Renal cortical epithelial cell (primary cell): ENCODE data around the gene DBN1. TPM values are rescaled to one million over a fixed set of nuclear protein-coding genes. Genes with fewer than 3 reads are reported as not detected.

ENCODE experiments used
- DNase-seq: peaks from one replicate; pipeline ENCODE4 v3.0.0-alpha.2; 2011; ENCODE audit warnings: low read depth
- total RNA-seq: library from RNA; depleted of rRNA; stranded (reverse); fragments of >200 nt; gene quantifications from 2 replicates; pipeline ENCODE4 v1.2.3, GENCODE V29; 2014

DBN1 gene
- total RNA-seq, 1 donor from 2014 or later, result 241 TPM

DNA sequence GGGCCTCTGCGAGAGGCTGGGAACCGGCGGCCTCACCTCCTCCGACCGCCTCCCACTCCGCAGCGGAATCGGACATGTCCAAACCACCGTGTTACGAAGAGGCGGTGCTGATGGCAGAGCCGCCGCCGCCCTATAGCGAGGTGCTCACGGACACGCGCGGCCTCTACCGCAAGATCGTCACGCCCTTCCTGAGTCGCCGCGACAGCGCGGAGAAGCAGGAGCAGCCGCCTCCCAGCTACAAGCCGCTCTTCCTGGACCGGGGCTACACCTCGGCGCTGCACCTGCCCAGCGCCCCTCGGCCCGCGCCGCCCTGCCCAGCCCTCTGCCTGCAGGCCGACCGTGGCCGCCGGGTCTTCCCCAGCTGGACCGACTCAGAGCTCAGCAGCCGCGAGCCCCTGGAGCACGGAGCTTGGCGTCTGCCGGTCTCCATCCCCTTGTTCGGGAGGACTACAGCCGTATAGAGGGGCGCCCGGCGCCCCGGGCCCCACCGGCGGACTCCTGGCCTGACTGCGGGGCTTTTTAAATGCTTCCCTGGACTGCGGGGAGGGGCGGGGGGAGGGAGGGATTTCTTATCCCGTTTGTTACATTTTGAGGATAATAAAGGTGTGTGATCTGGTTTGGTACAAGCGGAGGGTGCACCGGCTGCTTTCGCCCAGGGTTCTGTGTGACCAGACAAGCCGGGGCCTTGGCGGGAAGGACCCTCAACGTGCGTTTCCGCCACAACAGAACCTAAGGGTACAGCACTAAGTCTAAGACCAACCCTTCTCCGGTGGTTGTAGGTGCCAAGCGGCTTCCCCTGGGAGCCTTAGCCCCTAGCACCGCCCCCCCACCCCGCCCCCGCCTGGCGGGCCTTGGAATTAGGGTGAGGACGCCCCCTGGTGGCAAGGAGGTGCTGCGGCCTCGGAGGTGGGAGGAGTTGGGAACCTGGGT lies 17.5 kb downstream of the DBN1 start:
- peak; percentile 71 for DNase-seq

DNA sequence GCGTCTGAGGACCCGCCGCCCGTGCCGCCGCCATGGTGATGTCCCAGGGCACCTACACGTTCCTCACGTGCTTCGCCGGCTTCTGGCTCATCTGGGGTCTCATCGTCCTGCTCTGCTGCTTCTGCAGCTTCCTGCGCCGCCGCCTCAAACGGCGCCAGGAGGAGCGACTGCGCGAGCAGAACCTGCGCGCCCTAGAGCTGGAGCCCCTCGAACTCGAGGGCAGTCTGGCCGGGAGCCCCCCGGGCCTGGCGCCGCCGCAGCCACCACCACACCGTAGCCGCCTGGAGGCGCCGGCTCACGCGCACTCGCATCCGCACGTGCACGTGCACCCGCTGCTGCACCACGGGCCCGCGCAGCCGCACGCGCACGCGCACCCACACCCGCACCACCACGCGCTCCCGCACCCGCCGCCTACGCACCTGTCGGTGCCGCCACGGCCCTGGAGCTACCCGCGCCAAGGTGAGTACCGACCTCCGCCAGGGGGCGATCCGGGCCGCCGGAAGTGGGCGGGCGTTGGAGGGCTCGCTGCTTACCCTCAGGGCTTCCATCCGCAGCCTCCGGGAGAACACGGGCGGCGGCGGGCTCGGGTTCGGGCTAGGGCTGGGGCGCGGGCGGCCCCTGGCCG lies 18.3 kb downstream of the DBN1 start:
- DNase-seq, result peak; percentile 30

DNA sequence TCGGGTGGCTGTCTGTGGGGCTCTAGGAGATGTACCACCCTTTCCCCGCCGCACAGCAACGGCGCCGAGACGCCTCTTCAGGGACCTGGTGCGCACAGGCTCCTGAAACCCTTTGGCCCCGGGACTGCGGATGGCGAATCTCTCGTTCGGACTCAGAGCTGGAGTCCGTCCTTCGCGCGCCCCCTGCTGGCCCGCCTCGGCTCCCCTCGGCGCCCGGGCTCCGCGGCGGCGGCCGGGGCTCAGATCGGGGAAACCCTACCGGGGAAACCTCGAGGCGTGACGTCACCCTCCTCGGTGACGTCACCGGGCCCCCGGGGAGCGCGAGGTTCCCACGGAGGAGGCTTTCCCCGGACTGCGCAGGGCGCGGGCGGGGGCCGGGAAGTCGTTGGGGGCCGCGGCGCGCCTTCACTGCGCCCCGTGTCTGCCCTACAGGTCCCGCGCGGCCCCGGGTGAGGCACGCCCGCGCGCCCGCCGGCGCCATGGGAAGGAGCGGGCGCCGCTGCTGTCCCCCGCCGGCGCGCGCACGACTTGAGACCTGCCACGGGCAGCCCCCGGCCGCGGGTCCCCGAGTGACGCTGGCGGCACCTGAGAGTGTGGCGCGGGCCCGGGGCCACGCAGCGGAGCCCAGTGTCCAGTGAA lies 18.9 kb downstream of the DBN1 start:
- DNase-seq, result peak; percentile 60

DNA sequence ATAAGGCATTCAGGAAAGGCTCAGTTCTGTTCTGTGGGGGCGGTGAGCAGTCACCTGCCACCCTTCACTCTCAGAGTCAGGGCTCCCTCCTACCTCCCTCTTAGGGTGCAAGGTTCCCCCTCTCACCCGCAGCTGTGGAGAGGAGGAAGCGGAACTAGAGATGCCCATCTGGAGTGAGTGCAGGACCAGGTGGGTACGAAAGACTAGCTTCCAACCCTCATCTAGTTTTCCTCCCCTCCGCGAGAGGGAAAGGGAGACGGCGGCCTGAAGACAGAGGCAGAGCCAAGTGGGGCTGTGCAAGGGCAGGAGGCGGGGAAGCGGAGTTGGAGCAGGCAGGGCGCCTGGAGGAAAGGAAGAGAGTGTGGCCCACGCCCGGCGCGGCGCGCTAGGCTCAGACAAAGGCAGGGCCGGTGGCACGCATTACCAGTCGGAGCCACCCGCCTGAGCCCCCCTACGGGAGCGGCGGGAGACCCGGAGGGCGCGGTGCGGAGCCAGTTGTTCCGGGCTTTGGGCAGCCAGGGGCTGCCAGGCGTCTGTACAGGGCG lies 19.5 kb downstream of the DBN1 start:
- no peak for DNase-seq

DNA sequence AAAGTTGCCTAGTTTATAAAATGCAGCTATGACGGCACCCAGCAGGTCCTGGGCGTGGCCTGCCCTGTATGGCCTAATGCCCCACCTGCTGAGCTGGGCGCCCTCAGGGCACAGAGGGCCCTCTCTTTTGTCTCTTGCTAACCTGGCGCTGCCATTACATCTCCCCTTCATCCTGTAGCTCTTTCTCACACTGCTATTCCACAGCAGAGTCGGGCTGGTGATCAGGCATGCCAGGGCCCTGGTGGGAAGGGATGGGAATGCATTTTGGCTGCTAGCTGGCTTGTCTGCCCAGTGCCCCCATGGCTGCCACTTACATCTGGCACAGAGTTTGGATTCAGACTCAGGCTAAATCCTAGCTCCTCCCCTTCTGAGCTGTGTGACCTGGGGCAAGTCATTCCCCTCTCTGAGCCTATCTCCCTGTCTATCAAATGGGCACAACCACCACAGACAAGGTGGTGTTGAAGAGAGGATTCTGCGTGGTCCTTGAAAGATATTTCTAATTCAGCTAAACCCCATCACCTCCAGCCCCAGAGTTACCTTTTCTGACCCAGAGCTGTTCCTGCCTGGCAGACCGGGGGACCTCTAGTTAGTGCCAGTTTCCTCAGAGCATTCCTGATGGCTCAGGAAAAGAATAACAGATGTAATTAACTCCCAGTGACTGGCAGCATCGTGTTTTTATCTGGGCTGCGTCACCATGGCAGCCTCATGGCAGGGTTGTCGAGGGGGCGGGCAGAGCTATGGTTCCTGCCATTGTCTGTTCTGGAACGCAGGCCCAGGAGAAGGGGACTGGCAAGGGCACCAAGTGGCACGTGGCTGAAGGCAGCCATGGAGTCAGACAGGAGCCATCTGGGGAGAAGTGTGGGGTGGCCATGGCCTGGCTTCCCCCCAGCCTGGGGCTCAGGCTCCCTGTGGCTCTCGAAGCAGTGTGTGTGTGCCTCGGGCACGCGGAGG lies 20.5 kb downstream of the DBN1 start:
- DNase-seq, result no peak

DNA sequence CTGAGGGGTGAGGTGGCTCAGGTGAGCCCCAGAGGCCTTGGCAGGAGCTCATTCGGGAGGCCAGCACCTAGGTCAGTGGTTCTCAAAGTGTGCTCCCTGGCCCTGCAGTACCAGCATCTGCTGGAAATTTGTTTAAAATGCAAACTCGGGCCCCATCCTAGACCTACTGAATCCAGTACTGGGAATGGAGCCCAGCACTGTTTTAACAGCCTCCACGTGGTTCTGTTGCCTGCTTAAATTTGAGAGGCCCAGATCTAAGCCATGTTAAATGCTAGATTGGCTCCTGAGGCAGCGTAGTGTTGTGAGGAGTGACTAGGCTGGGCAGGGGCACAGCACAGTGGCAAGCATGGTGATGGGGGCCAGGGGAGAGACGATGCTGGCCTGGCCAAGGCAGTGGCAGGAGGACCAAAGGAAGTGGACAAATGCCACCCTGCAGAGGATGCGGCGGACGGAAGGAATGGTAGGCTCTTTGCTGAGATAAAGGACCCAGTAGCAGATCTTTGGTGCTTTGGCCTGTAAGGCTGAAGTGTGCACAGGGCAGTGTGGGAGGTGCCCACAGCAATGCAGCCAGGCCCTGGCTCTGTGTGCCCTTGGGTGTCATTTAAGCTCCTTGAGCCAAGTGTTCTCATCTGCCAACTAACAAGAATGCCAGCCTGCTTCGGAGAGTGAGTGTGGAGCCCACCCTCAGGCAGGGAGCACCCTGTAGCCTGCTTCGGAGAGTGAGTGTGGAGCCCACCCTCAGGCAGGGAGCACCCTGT lies 22.6 kb downstream of the DBN1 start:
- DNase-seq, result no peak

DNA sequence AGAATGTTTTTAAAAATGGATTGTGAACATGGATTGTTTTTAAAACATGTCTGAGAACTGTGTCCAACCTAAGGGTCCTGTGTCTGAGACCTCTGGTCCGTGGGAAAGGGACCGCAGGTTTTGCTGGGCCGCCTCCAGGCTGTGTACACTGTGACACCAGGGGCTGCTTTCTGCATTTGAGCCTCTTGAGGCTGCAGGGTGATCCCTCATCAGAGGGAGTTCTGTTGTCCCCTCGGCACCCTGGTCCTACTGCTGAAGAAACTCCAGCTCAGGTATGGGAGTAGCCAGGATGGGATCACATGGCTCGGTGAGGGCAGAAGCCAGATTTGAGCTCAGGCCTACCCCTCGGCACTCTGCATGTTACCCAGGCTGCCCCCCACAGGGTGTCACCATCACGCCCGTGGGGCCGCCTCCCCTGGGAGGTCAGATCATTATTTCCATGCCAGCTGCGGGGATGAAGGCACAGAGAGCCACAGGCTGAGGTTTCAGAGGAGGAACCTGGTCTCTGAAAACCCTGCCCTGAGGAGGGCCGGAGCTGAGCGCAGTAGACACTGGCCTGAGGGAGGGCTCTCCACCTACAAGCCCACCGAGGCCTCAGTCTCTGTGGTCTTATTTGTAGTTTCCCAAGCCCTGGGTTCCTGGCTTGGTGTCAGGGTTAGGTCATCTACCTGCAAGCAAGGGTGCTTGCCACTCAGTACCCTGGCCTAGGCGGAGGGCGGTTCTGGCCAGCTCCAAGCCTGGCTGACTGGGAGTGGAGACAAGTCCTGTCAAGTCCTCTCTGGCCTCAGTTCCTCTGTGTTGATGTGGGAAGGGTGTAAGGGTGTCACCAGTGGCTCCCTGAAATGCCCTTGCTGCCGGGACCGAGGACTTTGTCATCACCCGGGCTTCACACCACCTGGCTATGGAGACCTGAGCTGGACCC lies 24.0 kb downstream of the DBN1 start:
- DNase-seq, result no peak

DNA sequence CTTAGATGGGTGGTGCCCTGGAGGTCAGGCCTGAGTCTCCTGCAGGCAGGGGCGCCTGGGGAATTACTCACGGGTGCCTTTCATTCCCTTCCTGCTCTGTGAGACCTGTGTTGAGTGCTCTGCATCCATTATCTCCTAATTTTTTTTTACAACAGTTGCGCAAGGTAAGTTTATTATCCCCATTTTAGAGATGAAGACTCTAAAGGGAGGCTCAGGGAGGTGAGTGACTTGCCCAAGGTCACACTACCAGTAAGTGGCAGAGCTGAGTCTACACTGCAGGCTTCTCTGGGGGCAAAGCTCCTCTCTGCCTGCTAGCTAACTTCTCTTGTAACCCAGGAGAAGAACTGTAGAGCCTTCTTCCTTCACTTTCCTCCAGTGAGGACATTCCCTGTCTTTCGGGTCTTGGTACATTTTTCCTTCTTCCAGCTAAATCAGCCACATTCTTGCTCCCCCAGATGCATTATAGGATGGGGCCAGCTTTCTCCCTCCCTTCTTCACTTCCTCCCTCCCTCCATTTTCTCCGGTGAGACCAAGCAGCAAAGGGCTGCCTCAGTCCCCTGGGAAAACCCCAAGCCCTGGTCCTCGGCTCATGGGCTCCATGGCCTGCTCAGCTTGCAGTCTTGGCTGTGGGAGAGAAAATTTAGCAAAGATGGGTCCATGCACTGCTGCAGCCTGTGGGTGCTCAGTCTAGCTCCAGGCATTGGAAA lies 25.0 kb downstream of the DBN1 start:
- DNase-seq, result no peak

DNA sequence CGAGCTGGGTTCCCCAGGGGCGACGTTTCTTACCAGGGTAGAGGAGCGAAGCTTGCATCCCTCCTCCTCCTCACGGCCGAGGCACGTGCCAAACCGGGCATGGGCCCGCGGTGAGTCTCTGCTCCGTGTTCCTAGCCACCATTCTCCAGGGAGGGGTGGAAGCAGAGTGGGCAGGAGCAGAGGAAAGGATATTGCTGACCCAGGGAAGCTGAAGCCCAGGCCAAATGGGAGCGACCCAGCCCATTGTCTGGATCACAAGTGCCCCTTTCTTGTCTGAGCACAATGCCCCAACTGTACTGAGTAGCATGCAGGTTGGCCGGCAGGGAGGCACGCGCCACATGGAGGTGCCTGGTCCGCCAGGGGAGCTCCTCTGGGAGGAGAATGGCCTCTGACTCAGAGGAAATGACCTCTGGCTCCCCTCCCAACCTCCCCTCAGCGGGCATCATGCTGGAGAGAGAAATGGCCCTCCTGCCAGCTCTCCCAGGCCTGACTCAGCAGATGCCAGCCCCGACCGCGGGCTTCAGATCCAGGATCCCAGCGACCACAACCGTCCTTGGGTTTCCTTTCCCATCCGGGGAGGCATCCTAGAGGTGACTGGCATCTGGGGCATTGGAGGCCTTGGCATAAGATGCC lies 25.7 kb downstream of the DBN1 start:
- peak; percentile 94 for DNase-seq

DNA sequence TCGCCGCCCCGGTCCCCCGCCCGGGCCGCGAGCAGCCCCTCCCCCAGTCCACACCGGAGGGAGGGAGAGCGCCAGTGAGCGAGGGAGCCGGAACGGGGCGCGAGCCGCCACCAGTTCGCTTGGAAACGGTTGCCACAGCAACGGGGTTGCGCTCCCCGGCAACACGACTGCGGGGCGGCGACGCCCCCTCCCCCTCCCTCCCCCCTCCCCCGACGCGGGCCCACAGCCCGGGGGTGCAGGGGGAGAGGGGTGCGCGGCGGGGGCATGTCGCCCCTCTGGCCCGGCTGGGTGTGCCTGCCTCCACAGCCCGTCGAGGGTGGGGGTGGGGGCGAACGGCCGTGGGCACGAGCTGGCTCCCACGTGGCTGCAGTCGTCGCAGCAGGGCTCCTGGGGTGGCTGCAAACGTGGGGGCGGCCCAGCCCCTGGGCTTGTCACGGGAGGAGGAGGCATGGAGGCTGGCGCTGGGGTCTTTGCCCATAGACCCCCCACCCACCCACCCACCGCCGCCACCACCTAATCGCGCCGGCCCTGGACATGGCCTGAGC lies 26.3 kb downstream of the DBN1 start:
- DNase-seq, result no peak

DNA sequence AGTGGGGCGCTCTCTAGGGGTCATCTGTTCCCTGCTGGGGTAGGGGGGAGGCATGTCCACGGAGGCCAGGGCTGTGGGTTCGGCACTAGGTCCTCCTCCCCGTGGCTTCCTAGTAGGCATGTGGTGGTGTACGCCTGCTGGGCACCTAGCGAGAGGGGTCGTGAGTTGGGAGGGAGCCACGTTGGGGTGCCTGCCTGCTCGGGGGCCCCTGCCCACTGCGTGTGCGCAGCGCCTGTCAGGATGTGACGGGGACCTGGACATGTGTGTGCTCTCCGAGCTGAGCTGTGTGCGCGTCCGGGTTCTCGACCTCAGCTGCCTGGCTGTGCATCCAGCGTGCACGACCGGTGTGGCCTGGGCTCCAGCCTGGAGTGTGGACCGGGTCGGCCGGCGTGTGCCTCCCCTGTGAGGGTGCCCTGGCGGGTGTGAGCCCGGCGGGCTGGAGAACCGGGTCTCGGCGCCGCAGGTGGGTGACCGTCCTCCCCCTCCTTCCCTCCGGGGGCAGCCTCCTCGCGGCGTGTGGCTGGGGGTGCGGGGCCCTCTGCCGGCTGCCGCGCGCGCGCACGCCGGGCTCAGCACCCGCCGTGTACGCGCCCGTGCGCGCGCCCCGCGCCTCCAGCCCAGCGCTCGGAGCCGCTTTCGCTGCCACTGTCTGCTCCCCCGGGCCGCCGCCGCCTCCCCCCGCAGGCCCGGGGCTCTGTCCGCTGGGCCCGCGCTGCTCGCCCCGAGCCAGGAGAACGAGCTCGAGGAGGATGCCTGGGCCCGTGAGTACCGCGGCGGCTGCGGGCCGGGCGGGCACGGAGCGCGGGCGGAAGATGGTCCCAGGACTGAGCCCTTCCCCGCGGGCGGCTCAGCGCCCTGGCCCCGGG lies 27.0 kb downstream of the DBN1 start, which contains the start of gene PRR7:
TSS of gene PRR7 (plus strand) at position 615 of the 866 bp plus-strand sequence. CDS start 8,254 bp downstream, outside the sequence.
- DNase-seq, result no peak

DNA sequence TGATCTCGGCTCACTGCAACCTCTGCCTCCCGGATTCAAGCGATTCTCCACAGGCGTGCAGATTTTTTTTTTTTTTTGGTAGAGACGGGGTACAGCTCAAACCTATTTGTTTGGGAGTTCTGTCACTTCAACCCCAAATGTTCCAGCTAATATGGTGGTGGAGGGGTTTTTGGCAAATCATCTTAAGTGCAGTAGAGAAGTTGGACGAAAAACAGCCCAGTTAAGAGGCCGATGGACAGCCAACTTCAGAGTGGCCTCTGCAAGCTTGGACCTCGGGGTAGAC lies 27.6 kb downstream of the DBN1 start:
- no peak for DNase-seq

DNA sequence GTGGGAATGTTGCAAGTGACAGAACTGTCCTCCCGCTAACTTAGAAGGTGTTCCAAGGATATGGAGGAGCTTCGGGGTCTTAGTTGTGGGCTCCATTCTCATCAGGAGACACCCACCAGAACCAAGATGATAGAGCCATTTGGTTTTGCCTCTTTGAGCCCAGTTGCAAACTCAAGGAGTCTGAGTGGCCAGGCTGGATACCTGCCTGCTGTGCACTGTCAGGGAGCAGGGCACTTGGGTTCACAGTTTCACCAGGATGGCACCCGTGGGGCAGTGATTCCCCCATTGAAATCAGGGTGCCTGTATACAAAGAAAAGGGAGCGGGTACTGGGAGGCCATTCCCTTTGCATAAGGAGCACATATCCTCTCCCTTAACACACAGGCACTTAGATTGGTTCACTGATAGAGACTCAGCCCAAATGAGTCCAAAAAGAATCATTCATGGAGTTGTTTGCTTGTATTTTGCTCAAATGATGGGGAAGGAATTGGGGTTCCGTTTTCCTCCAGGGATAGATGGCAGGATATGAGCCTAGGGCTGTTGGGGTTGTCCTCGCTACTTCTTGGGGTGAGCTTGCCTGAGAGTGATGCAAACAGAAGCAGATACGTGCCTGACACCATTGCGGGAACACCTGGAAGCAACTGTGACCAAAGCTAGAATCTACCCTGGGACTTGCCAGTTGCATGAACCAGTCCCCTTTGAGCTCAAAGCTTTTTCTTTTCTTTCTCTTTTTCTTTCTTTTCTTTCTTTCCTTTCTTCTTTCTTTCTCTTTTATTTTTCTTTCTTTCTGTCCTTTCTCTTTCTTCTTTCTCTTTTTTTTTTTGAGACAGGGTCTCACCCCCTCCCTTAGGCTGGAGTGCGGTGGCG lies 28.1 kb downstream of the DBN1 start:
- no peak for DNase-seq

DNA sequence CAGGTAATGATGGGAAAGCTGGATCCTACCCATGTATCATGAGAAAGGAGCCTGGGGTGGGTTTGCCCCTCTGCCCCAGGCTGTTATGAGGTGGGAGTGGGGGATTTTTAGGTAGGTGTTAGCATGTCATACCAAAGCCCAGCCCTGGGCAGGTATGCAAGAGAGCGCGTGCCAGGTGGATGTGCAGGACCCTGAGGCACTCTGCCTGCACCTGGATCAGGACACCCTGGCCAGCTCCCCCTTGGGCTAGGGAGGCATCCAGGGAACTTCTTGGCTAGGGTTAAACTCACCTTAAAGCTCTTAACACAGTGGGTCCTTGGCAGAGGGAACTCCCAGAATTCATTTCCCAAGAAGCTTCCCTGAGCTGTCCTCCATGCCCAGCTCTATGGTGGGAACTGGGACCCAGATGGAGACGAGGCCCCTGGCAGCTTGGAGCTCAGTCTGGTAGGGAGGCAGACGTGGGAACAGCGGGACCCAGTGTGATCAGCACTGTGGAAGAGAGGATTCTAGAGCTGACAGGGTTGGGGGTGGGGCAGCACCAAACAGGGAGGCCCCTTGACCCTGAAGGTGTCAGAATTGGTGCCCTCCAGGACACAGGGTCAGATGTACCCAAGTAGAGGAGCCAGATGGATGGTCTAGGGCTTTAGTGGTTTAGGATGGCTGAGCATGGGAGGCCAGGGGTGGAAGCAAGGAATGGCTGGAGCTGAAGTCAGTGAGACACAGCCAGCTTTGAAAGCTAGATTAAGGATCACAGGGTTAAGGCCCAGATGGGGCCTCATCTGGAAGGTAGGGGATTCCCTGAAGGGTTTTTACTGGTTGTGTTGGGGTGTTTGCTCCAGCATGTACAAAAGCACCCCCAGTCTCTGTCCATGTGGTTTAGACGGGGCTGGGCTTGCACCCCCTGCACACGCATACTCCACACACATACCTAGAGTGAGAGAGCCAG lies 29.1 kb downstream of the DBN1 start:
- DNase-seq, result no peak
